ENCODE data around the gene CELSR3. TPM values are rescaled to one million over a fixed set of nuclear protein-coding genes. Genes with fewer than 3 reads are reported as not detected.

Gene CELSR3
- total and polyA plus RNA-seq, 2 of the 4 experiments (the other 2 are of a cell fraction) = 0.18 to 0.63 TPM

DNA sequence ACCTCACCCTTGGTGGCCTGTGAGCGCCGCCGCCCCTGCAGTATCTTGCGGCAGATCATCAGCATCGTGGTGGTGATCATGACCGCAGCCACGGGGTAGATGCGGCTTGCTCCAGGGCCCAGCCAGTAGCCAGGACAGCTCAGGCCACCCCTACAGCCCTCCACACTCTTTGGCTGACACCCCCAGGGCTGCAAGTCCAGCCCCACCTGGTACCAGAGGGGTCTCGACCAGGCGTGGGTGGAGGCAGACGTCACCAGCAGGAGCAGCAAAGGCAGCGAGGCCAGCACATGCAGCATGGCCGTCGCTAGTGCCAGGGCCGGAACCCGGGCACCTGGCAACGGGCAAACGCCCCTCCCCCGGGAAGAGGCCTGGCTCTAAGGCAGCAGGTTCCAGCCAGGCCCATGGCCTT is 41.2 kb downstream of the CELSR3 start, which contains the start of gene TMEM89:
TSS of gene TMEM89 (minus strand) at position 309 of the 409 bp plus-strand sequence. CDS start at position 296, 13 bp downstream.
- Histone ChIP-seq H3K9me1 (ENCODE audit: insufficient read depth, low read length) (no peaks in the 10 kb centered on the region), H2BK120ac (ENCODE audit: low read depth, low read length) (no peak within 1 kb of the TSS), H2BK20ac (ENCODE audit: low read depth, low read length) (no peak within 1 kb of the TSS), H3K23ac (ENCODE audit: low read depth, low read length) (no peak within 1 kb of the TSS), H3K27ac (ENCODE audit: insufficient read depth, low read length) (no peak within 1 kb of the TSS), H4K91ac (ENCODE audit: insufficient read depth, low read depth, low read length) (no peak within 1 kb of the TSS; the same call in 1 of the 2 replicates), H3K27me3 (ENCODE audit: control insufficient read depth, insufficient read depth, low read length) (no peaks in the 10 kb centered on the region), H3K79me1 (ENCODE audit: low read depth in 1 of 2, low read length in 2 of 2) (no peaks in the 10 kb centered on the region), H3K4ac (ENCODE audit: low read depth, low read length) (no peak within 1 kb of the TSS), H3K4me2 (ENCODE audit: low read depth, low read length) (no peak within 1 kb of the TSS), H2AFZ (replicated peaks; ENCODE audit: low read length, poor library complexity) (no peak within 1 kb of the TSS), H3K4me1 (ENCODE audit: control insufficient read depth, insufficient read depth, low read length) (peaks cover 6% of the 10 kb centered on the region), H2AK5ac (ENCODE audit: low read depth, low read length) (peak within 1 kb of the TSS; percentile 50; the same call in 1 of the 2 replicates), H2BK5ac (ENCODE audit: low read depth, low read length, poor library complexity, severe bottlenecking) (no peak within 1 kb of the TSS), H3K4me3 (ENCODE audit: insufficient read depth, low read depth, low read length) (no peak within 1 kb of the TSS), H3K56ac (ENCODE audit: extremely low read depth, insufficient read depth, low read length) (no peak within 1 kb of the TSS), H3K9me3 (ENCODE audit: control insufficient read depth, insufficient read depth, low read length) (peaks cover 9% of the 10 kb centered on the region), H4K20me1 (ENCODE audit: insufficient read depth, low read length) (no peaks in the 10 kb centered on the region; the same call in 1 of the 2 replicates), H3K14ac (replicated peaks; ENCODE audit: low read depth, low read length) (no peak within 1 kb of the TSS), H2AK9ac (replicated peaks; ENCODE audit: low read depth, low read length, poor library complexity) (no peak within 1 kb of the TSS), H3K36me3 (ENCODE audit: control insufficient read depth, insufficient read depth, low read length) (peaks cover 32% of the 10 kb centered on the region), H4K5ac (ENCODE audit: low read depth, low read length) (no peak within 1 kb of the TSS), H3K18ac (ENCODE audit: low read depth, low read length) (no peak within 1 kb of the TSS), H3K9ac (ENCODE audit: low read depth, low read length) (no peak within 1 kb of the TSS), H2BK15ac (ENCODE audit: low read depth, low read length) (no peak within 1 kb of the TSS; the same call in 2 of the 3 replicates), H4K8ac (ENCODE audit: low read depth in 2 of 2, low read length in 2 of 2) (no peak within 1 kb of the TSS)
- ChIA-PET POLR2A (ENCODE audit: unreplicated experiment) (no interaction called here), CTCF (no interaction called here)
- in situ Hi-C loops (cut with MboI; ENCODE audit: low sequenced_read_pairs) = no loop called here
- 90% methylated on average over 8 of the region's 19 CpGs; no CpG with 5 or more reads in 1 of the 2 experiments for WGBS, 2 experiments (ENCODE audit: extremely low coverage in 2 of 2, insufficient read length in 1 of 2)
- ATAC-seq (ENCODE audit: low read depth) (no peak), DNase-seq (no peak)
- dilution Hi-C loops (cut with HindIII; ENCODE audit: low sequenced_read_pairs, unreplicated experiment) = no loop called here
- TF ChIP-seq RFX5 (IDR thresholded peaks at IDR 0.05; ENCODE audit: low read depth, low read length) (no peak), POLR2A (IDR thresholded peaks at IDR 0.05; ENCODE audit: low read depth, low read length) (no peak), NFE2L2 (IDR thresholded peaks at IDR 0.05; ENCODE audit: low read depth, low read length) (no peak), MAZ (IDR thresholded peaks at IDR 0.05; ENCODE audit: borderline replicate concordance, low read depth, low read length) (no peak), RAD21 (IDR thresholded peaks at IDR 0.05; ENCODE audit: low read length) (no peak), CEBPB (IDR thresholded peaks at IDR 0.05; ENCODE audit: low read depth, low read length) (no peak), SMC3 (IDR thresholded peaks at IDR 0.05; ENCODE audit: low read depth, low read length) (no peak), BHLHE40 (IDR thresholded peaks at IDR 0.05; ENCODE audit: low read depth, low read length) (no peak), MXI1 (IDR thresholded peaks at IDR 0.05; ENCODE audit: borderline replicate concordance, low read depth, low read length) (no peak), CHD1 (IDR thresholded peaks at IDR 0.05; ENCODE audit: low read depth, low read length) (no peak), MAFK (IDR thresholded peaks at IDR 0.05; ENCODE audit: low read depth, low read length) (no peak), FOS (IDR thresholded peaks at IDR 0.05; ENCODE audit: low read depth, low read length) (no peak), RCOR1 (IDR thresholded peaks at IDR 0.05; ENCODE audit: insufficient replicate concordance, low read length) (no peak)
- TF ChIP-seq, protein P1, sequence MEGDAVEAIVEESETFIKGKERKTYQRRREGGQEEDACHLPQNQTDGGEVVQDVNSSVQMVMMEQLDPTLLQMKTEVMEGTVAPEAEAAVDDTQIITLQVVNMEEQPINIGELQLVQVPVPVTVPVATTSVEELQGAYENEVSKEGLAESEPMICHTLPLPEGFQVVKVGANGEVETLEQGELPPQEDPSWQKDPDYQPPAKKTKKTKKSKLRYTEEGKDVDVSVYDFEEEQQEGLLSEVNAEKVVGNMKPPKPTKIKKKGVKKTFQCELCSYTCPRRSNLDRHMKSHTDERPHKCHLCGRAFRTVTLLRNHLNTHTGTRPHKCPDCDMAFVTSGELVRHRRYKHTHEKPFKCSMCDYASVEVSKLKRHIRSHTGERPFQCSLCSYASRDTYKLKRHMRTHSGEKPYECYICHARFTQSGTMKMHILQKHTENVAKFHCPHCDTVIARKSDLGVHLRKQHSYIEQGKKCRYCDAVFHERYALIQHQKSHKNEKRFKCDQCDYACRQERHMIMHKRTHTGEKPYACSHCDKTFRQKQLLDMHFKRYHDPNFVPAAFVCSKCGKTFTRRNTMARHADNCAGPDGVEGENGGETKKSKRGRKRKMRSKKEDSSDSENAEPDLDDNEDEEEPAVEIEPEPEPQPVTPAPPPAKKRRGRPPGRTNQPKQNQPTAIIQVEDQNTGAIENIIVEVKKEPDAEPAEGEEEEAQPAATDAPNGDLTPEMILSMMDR (conservative IDR thresholded peaks at IDR 0.05; ENCODE audit: low read depth, low read length) = no peak
- TF ChIP-seq, protein P2, sequence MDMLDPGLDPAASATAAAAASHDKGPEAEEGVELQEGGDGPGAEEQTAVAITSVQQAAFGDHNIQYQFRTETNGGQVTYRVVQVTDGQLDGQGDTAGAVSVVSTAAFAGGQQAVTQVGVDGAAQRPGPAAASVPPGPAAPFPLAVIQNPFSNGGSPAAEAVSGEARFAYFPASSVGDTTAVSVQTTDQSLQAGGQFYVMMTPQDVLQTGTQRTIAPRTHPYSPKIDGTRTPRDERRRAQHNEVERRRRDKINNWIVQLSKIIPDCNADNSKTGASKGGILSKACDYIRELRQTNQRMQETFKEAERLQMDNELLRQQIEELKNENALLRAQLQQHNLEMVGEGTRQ (IDR thresholded peaks at IDR 0.05; ENCODE audit: low read depth, low read length) = no peak
- TF ChIP-seq, protein P3, sequence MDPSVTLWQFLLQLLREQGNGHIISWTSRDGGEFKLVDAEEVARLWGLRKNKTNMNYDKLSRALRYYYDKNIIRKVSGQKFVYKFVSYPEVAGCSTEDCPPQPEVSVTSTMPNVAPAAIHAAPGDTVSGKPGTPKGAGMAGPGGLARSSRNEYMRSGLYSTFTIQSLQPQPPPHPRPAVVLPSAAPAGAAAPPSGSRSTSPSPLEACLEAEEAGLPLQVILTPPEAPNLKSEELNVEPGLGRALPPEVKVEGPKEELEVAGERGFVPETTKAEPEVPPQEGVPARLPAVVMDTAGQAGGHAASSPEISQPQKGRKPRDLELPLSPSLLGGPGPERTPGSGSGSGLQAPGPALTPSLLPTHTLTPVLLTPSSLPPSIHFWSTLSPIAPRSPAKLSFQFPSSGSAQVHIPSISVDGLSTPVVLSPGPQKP (IDR thresholded peaks at IDR 0.05; ENCODE audit: borderline replicate concordance, low read depth, low read length) = no peak
- intact Hi-C loops (cut with micrococcal nuclease) = no loop called here
- BruUV-seq (replicated peaks) = no TSS peak
